Measurements from ENCODE around the gene LSS.

DNA sequence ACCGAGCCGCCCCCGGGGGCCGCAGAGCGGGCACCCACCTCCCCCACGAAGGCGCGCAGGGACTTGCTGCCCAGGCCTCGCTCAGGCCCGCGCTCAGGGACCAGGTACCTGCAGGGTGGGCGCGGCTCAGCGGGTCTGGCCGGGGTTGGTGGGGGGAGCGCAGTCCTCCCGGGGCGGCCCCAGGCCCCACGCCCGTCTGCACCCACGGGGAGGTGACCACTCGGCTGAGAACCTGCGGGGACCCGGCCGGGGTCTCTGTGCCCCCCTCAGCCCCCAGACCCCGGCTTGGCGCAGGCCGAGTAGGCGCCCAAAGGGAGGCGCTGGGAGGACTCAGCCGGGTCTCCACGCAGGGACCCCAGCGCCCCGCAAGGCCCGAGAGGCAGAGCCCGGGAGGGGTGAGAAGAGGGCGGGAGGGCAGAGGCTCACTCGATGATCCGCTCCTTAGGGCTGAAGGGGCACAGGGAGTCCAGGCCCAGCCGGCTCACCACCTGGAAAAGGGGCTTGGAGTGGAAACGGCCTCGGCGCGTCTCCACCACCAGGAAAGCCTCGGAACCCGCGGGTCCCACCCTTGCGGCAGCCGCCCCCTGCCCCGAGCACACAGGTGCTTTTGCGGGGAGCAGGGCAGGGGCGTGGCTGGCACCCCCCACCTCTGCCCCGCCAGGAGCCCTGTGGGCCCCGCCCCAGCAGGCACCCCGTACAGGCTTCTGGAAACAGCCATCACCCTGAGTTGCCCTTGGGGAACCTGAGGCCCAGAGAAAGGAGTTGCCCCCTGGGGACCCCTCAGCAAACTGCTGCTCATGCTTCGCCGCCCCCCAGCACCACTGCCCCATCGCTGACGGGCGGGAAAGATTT lies 82.5 kb downstream of the LSS start:
- TF ChIP-seq POLR2AphosphoS5 (IDR thresholded peaks at IDR 0.05; ENCODE audit: borderline replicate concordance, low read depth, low read length), result no peak
- no peak for TF ChIP-seq EZH2 (IDR thresholded peaks at IDR 0.05)
